IMR-90 (cell line): Measurements from ENCODE around the gene IL1B. TPM values are rescaled to one million over a fixed set of nuclear protein-coding genes. Genes with fewer than 3 reads are reported as not detected.

Experiments used
- ATAC-seq: fragments of 200-7000 bp; cut with Tn5 transposase; 2 replicates; pipeline ENCODE4 v1.9.1; 2020; ENCODE audit warnings: low read depth, mild to moderate bottlenecking, moderate library complexity
- BruUV-seq: library from RNA; stranded (reverse); fragments of 400-500 nt; replicated peaks from 2 replicates; lab custom pipeline; 2021; lab: Mats Ljungman, UMichigan
- CTCF ChIA-PET: fragments of 300-600 bp; formaldehyde crosslinking; extraction: SDS; loops from one replicate; lab custom pipeline; 2021; ENCODE audit warnings: antibody characterized with exemption; lab: Yijun Ruan, JAX
- POLR2A ChIA-PET: fragments of 300-600 bp; sonication (Branson Sonifier 250); formaldehyde crosslinking; loops from one replicate; lab custom pipeline; 2022; ENCODE audit warnings: antibody characterized with exemption; ENCODE audit not compliant: unreplicated experiment; lab: Charles Lee
- DNase-seq: peaks from one replicate; pipeline ENCODE4 v3.0.0; 2013
- H2AFZ ChIP-seq: replicated peaks from 2 replicates; pipeline ENCODE3; 2013; ENCODE audit warnings: low read length, mild to moderate bottlenecking; ENCODE audit not compliant: poor library complexity
- H2AK5ac ChIP-seq: 2 replicates; pipeline ENCODE4 v1.6.1; 2013; ENCODE audit warnings: low read depth, low read length, inconsistent platforms
- H2AK9ac ChIP-seq: replicated peaks from 2 replicates; pipeline ENCODE3; 2013; ENCODE audit warnings: mild to moderate bottlenecking, low read depth, low read length, moderate library complexity; ENCODE audit not compliant: poor library complexity
- H2BK120ac ChIP-seq: 2 replicates; pipeline ENCODE4 v1.6.1; 2013; ENCODE audit warnings: low read depth, low read length, inconsistent platforms
- H2BK15ac ChIP-seq: 3 replicates; pipeline ENCODE4 v1.6.1; 2013; ENCODE audit warnings: low read depth, low read length, inconsistent platforms
- H2BK20ac ChIP-seq: 2 replicates; pipeline ENCODE4 v1.6.1; 2013; ENCODE audit warnings: low read depth, mild to moderate bottlenecking, inconsistent platforms, low read length, moderate library complexity
- H2BK5ac ChIP-seq: 2 replicates; pipeline ENCODE4 v1.6.1; 2013; ENCODE audit warnings: mild to moderate bottlenecking, low read depth, low read length, inconsistent platforms; ENCODE audit not compliant: poor library complexity, severe bottlenecking
- H3K14ac ChIP-seq: replicated peaks from 2 replicates; pipeline ENCODE4 v1.6.1; 2013; ENCODE audit warnings: low read depth, low read length, inconsistent platforms
- H3K18ac ChIP-seq: 2 replicates; pipeline ENCODE4 v1.6.1; 2013; ENCODE audit warnings: low read depth, low read length, control low read depth
- H3K23ac ChIP-seq: 2 replicates; pipeline ENCODE4 v1.6.1; 2013; ENCODE audit warnings: low read depth, low read length, inconsistent platforms
- H3K27ac ChIP-seq: 2 replicates; pipeline ENCODE4 v1.5.1; 2013; ENCODE audit warnings: mild to moderate bottlenecking, control low read depth, low read length; ENCODE audit not compliant: insufficient read depth
- H3K27me3 ChIP-seq: 2 replicates; pipeline ENCODE4 v1.6.1; 2013; ENCODE audit warnings: low read length; ENCODE audit not compliant: control insufficient read depth, insufficient read depth
- H3K36me3 ChIP-seq: 2 replicates; pipeline ENCODE4 v1.6.1; 2013; ENCODE audit warnings: low read length, mixed read lengths; ENCODE audit not compliant: control insufficient read depth, insufficient read depth
- H3K4ac ChIP-seq: 2 replicates; pipeline ENCODE4 v1.6.1; 2013; ENCODE audit warnings: low read depth, low read length, inconsistent platforms
- H3K4me1 ChIP-seq: 2 replicates; pipeline ENCODE4 v1.6.1; 2013; ENCODE audit warnings: low read length, mixed read lengths; ENCODE audit not compliant: control insufficient read depth, insufficient read depth
- H3K4me2 ChIP-seq: 2 replicates; pipeline ENCODE4 v1.6.1; 2013; ENCODE audit warnings: low read depth, mild to moderate bottlenecking, control low read depth, low read length, moderate library complexity
- H3K4me3 ChIP-seq: 2 replicates; pipeline ENCODE4 v1.5.1; 2013; ENCODE audit warnings: low read depth, mild to moderate bottlenecking, control low read depth, low read length, moderate library complexity; ENCODE audit not compliant: insufficient read depth
- H3K56ac ChIP-seq: 2 replicates; pipeline ENCODE4 v1.6.1; 2013; ENCODE audit warnings: low read length, inconsistent platforms; ENCODE audit not compliant: insufficient read depth; ENCODE audit errors: extremely low read depth
- H3K79me1 ChIP-seq, 2 experiments: 2 replicates each; pipeline ENCODE4 v1.6.1; 2013; ENCODE audit warnings: low read length in 2 of 2, inconsistent platforms in 1 of 2, low read depth in 1 of 2
- H3K9ac ChIP-seq: 2 replicates; pipeline ENCODE4 v1.6.1; 2013; ENCODE audit warnings: low read depth, low read length, control low read depth
- H3K9me1 ChIP-seq: 2 replicates; pipeline ENCODE4 v1.6.1; 2013; ENCODE audit warnings: low read length, inconsistent platforms; ENCODE audit not compliant: insufficient read depth
- H3K9me3 ChIP-seq: 2 replicates; pipeline ENCODE4 v1.6.1; 2013; ENCODE audit warnings: low read length; ENCODE audit not compliant: control insufficient read depth, insufficient read depth
- H4K20me1 ChIP-seq: 2 replicates; pipeline ENCODE4 v1.6.1; 2013; ENCODE audit warnings: low read length, inconsistent platforms; ENCODE audit not compliant: insufficient read depth
- H4K5ac ChIP-seq: 2 replicates; pipeline ENCODE4 v1.6.1; 2013; ENCODE audit warnings: mild to moderate bottlenecking, low read depth, low read length, control low read depth
- H4K8ac ChIP-seq, 2 experiments: 2 replicates each; pipeline ENCODE4 v1.6.1; 2013; ENCODE audit warnings: low read depth in 2 of 2, low read length in 2 of 2, control low read depth in 1 of 2, inconsistent platforms in 1 of 2
- H4K91ac ChIP-seq: 2 replicates; pipeline ENCODE4 v1.6.1; 2013; ENCODE audit warnings: low read depth, low read length, inconsistent platforms; ENCODE audit not compliant: insufficient read depth
- BHLHE40 ChIP-seq: fragments of 150-350 bp; IDR thresholded peaks from 2 replicates; pipeline ENCODE4 v1.6.1; 2016; ENCODE audit warnings: mild to moderate bottlenecking, low read depth, low read length
- CEBPB ChIP-seq: IDR thresholded peaks from 2 replicates; pipeline ENCODE4 v1.6.1; 2012; ENCODE audit warnings: low read depth, low read length, improper control_type of control experiment
- CHD1 ChIP-seq: IDR thresholded peaks from 2 replicates; pipeline ENCODE4 v1.6.1; 2012; ENCODE audit warnings: low read depth, low read length, improper control_type of control experiment
- ELK1 ChIP-seq: fragments of 150-350 bp; IDR thresholded peaks from 2 replicates; pipeline ENCODE4 v1.6.1; 2016; ENCODE audit warnings: low read depth, mild to moderate bottlenecking, low read length, moderate library complexity, borderline replicate concordance
- FOS ChIP-seq: fragments of 150-350 bp; IDR thresholded peaks from 2 replicates; pipeline ENCODE4 v1.6.1; 2016; ENCODE audit warnings: low read depth, low read length
- MAFK ChIP-seq: IDR thresholded peaks from 2 replicates; pipeline ENCODE4 v1.6.1; 2012; ENCODE audit warnings: low read depth, low read length, improper control_type of control experiment
- MAZ ChIP-seq: IDR thresholded peaks from 2 replicates; pipeline ENCODE4 v1.6.1; 2012; ENCODE audit warnings: low read depth, mild to moderate bottlenecking, low read length, improper control_type of control experiment, moderate library complexity, borderline replicate concordance
- MXI1 ChIP-seq: IDR thresholded peaks from 2 replicates; pipeline ENCODE4 v1.6.1; 2012; ENCODE audit warnings: low read depth, mild to moderate bottlenecking, low read length, moderate library complexity, borderline replicate concordance
- NFE2L2 ChIP-seq: fragments of 150-350 bp; IDR thresholded peaks from 2 replicates; pipeline ENCODE4 v1.6.1; 2016; ENCODE audit warnings: low read depth, mild to moderate bottlenecking, low read length
- POLR2A ChIP-seq: IDR thresholded peaks from 2 replicates; pipeline ENCODE4 v1.6.1; 2012; ENCODE audit warnings: mild to moderate bottlenecking, low read depth, low read length
- RAD21 ChIP-seq: IDR thresholded peaks from 2 replicates; pipeline ENCODE4 v1.6.1; 2012; ENCODE audit warnings: low read length, improper control_type of control experiment
- RCOR1 ChIP-seq: IDR thresholded peaks from 2 replicates; pipeline ENCODE4 v1.6.1; 2012; ENCODE audit warnings: mild to moderate bottlenecking, low read length, improper control_type of control experiment; ENCODE audit not compliant: insufficient replicate concordance
- RFX5 ChIP-seq: IDR thresholded peaks from 2 replicates; pipeline ENCODE4 v1.8.0; 2012; ENCODE audit warnings: low read depth, mild to moderate bottlenecking, low read length, moderate library complexity
- SMC3 ChIP-seq: fragments of 150-350 bp; IDR thresholded peaks from 2 replicates; pipeline ENCODE4 v1.6.1; 2016; ENCODE audit warnings: low read depth, mild to moderate bottlenecking, antibody characterized with exemption, low read length, moderate library complexity
- WGBS, 2 experiments: methylation state at CpG; one replicate each; pipeline versions ENCODE4 v1.1.5 to v1.1.7; 2013; ENCODE audit warnings: missing lambda C conversion rate in 2 of 2; ENCODE audit not compliant: insufficient read length in 1 of 2; ENCODE audit errors: extremely low coverage in 2 of 2; 5-methylcytosine and 5-hydroxymethylcytosine counted together
- dilution Hi-C: fragments of 300-500 bp; cut with HindIII; formaldehyde crosslinking; loops from one replicate; pipeline ENCODE4 v1.14.3; 2018; ENCODE audit warnings: low sequenced_read_pairs; ENCODE audit not compliant: unreplicated experiment
- in situ Hi-C: fragments of 300-500 bp; cut with MboI; formaldehyde crosslinking; loops from 3 replicates; pipeline ENCODE4 v1.14.3; 2019; ENCODE audit warnings: low sequenced_read_pairs, inconsistent platforms, mixed read lengths
- intact Hi-C: fragments of 100-400 bp; cut with micrococcal nuclease; formaldehyde crosslinking; loops from 2 replicates; pipeline ENCODE4 v1.10.0; 2022
- polyA plus RNA-seq, 3 experiments: library from polyadenylated mRNA; depleted of rRNA; stranded (reverse); fragments of >200 nt; gene quantifications; 2 replicates each; pipeline ENCODE4 v1.2.3, GENCODE V29; 2012; ENCODE audit warnings: low replicate concordance in 1 of 3
- total RNA-seq: library from RNA; depleted of rRNA; stranded (reverse); fragments of >200 nt; gene quantifications from 2 replicates; pipeline ENCODE4 v1.2.3, GENCODE V29; 2012
- TF ChIP-seq, protein P1 (sequence below): conservative IDR thresholded peaks from 2 replicates; pipeline ENCODE4 v1.5.1; 2012; ENCODE audit warnings: mild to moderate bottlenecking, low read depth, low read length, improper control_type of control experiment

IL1B gene
- total and polyA plus RNA-seq, 2 of the 4 experiments (the other 2 are of a cell fraction), result 3.0 to 4.4 TPM

GRCh38 chr2:112840068-112840445 lies 3.5 kb upstream of the IL1B start:
- Histone ChIP-seq H3K23ac (no peak overlapping the region), H3K4me2 (no peak overlapping the region), H2AK5ac (no peak overlapping the region), H2BK120ac (no peak overlapping the region), H3K9me3 (no peaks in the 10 kb centered on the region), H3K27ac (no peak overlapping the region), H3K4me3 (no peak overlapping the region), H2BK5ac (no peak overlapping the region), H3K79me1 (no peaks in the 10 kb centered on the region), H3K18ac (no peak overlapping the region), H3K36me3 (no peaks in the 10 kb centered on the region), H4K91ac (no peak overlapping the region), H4K8ac (no peak overlapping the region), H4K20me1 (no peaks in the 10 kb centered on the region), H3K9ac (no peak overlapping the region), H2AFZ (no peak overlapping the region), H3K14ac (no peak overlapping the region), H2BK15ac (no peak overlapping the region), H2BK20ac (no peak overlapping the region), H3K4me1 (peaks cover 7% of the 10 kb centered on the region; the same call in 1 of the 2 replicates), H4K5ac (no peak overlapping the region), H3K4ac (no peak overlapping the region), H3K9me1 (peaks cover 4% of the 10 kb centered on the region; the same call in 1 of the 2 replicates), H3K56ac (no peak overlapping the region), H3K27me3 (no peaks in the 10 kb centered on the region), H2AK9ac (no peak overlapping the region)
- no peak for TF ChIP-seq SMC3
- TF ChIP-seq FOS, result no peak
- TF ChIP-seq RCOR1, result no peak
- no peak for TF ChIP-seq POLR2A
- no peak for TF ChIP-seq BHLHE40
- TF ChIP-seq CHD1, result no peak
- TF ChIP-seq MXI1, result no peak
- TF ChIP-seq ELK1, result no peak
- TF ChIP-seq CEBPB, result no peak
- TF ChIP-seq NFE2L2, result no peak
- TF ChIP-seq RFX5, result no peak
- TF ChIP-seq MAFK, result no peak
- TF ChIP-seq MAZ, result no peak
- TF ChIP-seq, protein P1, sequence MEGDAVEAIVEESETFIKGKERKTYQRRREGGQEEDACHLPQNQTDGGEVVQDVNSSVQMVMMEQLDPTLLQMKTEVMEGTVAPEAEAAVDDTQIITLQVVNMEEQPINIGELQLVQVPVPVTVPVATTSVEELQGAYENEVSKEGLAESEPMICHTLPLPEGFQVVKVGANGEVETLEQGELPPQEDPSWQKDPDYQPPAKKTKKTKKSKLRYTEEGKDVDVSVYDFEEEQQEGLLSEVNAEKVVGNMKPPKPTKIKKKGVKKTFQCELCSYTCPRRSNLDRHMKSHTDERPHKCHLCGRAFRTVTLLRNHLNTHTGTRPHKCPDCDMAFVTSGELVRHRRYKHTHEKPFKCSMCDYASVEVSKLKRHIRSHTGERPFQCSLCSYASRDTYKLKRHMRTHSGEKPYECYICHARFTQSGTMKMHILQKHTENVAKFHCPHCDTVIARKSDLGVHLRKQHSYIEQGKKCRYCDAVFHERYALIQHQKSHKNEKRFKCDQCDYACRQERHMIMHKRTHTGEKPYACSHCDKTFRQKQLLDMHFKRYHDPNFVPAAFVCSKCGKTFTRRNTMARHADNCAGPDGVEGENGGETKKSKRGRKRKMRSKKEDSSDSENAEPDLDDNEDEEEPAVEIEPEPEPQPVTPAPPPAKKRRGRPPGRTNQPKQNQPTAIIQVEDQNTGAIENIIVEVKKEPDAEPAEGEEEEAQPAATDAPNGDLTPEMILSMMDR, result no peak
- no peak for TF ChIP-seq RAD21
- dilution Hi-C loops, result no loop called here
- intact Hi-C loops, result no loop called here
- no TSS peak for BruUV-seq
- DNase-seq (no peak), ATAC-seq (no peak)
- in situ Hi-C loops, result no loop called here
- ChIA-PET POLR2A (no interaction called here), CTCF (no interaction called here)
- no CpG with 5 or more reads among the region's 1 CpG for WGBS, 2 experiments
